ENCODE results near the gene CYP2E1.

DNA sequence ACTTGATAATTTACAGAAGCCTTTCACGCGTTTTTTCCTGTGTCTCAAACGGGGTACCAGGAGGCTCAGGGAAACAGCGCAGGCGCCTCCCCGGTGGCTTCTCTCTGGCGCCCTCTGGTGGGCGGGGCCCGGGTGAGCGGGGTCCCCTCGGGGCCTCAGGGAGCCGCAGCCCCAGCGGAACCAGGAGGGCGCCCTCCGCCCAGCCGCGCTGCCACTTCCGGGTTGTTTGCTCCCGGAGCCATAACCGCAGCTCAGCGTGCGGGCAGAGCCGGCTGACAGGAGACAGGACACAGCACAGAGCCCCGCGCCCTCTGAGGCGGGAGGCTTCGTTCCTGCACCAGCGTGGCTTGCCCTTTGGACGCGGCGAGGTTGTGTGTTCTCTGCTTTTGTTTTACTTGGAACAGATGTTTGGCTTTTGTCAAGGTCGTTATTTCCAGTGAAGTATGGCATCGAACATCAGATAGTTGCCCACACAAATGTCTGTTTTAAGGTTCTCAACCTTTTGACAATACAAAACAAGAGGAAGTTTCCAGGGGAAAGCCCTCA lies 6.9 kb upstream of the CYP2E1 start:
- TF ChIP-seq SP1 (IDR thresholded peaks at IDR 0.05) (no peak), SUZ12 (IDR thresholded peaks at IDR 0.05) (no peak)
- TF ChIP-seq, protein P1, sequence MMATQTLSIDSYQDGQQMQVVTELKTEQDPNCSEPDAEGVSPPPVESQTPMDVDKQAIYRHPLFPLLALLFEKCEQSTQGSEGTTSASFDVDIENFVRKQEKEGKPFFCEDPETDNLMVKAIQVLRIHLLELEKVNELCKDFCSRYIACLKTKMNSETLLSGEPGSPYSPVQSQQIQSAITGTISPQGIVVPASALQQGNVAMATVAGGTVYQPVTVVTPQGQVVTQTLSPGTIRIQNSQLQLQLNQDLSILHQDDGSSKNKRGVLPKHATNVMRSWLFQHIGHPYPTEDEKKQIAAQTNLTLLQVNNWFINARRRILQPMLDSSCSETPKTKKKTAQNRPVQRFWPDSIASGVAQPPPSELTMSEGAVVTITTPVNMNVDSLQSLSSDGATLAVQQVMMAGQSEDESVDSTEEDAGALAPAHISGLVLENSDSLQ (IDR thresholded peaks at IDR 0.05), result no peak

All from HEK293T (cell line).